NCI-H2107 treated with DMSO at 0.1 percent for 48 hours (cell line): ENCODE data around the gene OTUB1.
A peak's percentile ranks its signal among the peaks of the same experiment; 100 is the strongest.

ENCODE experiments used
- DNase-seq: peaks from one replicate; lab custom pipeline; 2025; ENCODE audit not compliant: unreplicated experiment; lab: John Stamatoyannopoulos, UW

OTUB1 gene

DNA sequence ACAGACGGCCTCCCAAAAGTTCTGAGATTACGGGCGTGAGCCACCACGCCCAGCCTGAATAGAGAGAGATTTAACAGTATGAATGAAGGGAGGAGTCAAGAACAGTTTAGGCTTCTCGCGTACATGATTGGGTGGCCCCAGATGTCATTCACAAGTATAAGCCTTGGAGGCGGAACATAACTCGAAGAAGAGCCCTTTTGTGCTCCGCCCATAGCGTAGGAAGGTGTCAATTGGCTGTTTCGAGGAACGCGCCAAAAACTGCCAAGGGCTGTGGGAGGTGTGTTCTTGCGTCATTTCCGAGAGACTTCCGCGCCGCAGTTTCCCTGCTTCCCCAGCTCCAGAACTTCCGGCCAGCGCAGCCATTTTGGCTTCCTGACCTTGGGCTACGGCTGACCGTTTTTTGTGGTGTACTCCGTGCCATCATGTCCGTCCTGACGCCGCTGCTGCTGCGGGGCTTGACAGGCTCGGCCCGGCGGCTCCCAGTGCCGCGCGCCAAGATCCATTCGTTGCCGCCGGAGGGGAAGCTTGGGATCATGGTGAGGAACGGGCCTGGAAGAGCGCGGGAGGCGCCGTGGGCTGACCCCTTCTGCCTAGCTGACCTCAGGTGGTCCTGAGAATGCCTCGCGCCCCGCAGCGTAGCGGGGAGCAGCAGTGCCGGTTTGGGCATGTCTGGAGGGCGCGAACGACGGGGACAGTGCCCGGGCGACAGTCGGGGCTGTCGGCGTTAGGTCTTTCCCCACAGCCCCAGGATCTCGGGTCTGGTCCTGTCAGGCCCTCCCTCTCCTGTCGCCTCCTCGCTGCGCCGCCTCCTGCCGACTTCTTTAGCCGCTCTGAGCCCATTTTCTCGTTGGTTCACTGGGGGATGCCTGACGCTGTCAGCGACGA lies 11.7 kb upstream of the OTUB1 start, which contains the start of gene COX8A:
Gene COX8A, plus strand, starts transcription at position 362 of the 885 bp plus-strand sequence. Its CDS starts 61 bp downstream, at position 423.
- DNase-seq = peak; percentile 99

DNA sequence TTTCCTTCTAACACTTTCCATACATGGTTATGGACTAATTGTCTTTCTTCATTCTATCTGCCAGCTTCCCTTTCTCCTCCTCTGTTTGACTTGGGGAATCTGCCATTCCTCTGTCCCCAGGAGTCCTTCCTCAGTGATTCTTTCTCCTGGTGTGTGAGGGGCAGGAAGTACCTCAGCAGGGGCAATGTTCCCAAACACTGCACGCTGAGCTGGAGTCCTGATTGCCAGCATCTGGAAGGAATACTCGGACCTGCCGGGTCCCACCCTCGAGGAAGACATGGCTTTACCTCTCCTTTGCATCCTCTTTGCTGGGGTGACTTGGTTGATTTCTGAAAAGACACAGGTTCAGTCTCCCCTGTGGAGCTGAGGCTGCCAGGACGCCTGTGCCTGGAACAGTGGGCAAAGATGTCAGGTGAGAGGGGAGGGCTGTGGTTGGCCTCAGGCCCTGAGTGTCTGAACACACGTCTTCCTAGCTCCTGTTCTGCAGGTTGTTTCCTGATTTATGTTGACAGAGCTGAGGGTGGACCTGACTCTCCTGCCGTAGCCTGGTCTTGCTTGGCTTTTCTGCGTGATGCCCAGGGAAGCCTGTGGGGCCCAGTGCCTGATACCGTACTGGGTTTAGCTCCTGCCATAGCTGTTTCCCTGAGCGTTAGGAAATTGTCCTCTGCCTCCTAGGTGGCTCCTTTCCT lies 7.5 kb upstream of the OTUB1 start:
- no peak for DNase-seq

DNA sequence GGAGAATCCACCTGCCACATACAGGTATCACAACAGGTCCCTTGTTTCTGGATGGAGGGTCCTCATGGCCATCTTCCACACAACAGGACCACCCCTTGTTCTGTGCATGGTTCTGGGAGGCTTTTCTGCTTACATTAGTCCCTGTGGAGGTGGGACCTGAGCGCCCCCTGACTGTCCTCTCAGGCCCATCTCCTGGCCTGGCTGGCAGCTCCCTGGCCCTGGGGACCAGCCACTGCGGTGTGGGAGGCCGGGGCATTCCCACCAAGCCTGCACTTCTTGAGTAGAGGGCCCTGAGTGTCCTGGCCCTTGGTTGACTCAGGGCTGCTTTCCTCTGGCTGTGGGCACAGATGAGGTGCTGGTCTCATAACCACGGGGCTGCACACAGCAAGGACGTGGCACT lies 6.8 kb upstream of the OTUB1 start:
- DNase-seq = no peak

DNA sequence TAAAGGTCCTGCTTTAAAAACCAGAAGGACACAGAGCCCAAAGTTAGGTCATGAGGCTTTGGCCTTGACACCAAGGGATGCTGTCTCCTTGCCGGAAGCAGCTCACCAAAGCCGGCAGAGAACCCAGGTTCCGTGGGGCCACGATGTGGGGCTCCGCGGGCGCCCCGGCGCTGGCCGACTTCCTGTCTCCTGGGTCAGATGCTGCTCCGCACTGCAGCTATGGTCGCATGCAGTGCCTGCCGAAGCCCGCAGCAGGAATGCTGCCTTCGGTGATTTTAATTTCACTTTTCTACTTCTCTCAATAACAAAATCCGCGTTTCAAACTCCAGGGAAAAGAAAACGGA lies 454 bp upstream of the OTUB1 start:
- no peak for DNase-seq

DNA sequence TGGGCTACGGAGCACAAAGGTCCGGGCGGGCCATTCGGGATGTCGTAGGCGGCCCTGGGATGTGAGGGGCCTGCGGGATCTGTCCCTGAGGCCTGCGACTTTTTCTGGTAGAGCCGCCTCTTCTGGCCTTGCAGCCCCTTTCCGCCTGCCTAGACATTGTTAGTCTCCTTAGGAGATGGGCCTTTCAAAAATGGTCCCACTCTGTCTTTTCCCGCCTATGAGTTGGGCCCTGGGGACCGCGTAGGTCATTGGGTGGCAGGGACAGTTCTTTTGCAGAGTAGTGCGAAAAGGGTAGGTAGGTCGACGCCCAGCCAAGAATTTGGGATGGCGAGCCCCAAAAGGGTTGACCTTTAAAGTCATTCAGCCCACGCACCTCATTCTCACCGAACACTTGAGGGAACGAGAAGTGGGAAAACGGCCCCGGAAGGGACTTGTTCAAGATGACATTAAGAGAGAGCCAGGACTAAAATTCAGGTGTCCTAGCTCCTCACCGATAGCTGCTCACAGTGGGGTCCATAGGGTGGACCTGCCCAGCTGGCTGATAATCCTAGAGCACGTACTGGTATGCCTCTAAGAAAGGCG lies 785 bp downstream of the OTUB1 start:
- no peak for DNase-seq

DNA sequence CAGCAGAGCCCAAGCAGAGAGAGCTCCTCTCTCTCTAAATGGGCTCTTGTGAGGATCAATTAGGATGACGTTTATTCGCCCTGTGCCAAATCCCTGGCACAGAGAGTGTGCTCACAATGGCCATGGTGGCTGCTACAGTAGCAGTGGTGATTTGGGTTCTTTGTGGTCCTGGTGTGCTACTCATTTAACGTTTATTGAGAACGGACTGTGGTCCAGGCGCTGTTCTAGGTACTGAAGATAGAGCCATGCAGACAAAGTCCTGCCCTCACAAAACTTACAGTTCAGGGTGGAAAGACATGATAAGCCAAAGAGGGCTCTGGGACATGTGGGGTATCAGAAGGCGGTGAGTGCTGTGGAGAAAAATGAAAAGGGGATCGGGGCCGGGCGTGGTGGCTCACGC lies 5.3 kb downstream of the OTUB1 start:
- no peak for DNase-seq

DNA sequence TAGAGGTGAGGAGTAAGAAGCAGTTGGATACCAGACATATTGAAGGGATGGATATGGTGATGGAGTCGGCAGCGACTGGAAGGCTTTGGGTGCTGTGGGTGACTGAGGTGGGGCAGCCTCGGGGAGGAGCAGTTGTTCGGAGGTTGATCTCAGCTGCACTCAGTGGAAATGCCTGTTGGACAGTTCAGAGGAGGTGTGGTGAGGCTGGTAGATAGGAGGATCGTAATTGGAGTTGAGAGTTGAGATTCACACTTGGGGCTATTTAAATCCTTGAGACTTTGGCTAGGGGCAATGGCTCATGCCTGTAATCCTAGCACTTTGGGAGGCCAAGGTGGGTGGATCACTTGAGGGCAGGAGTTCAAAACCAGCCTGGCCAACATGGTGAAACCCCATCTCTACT lies 6.9 kb downstream of the OTUB1 start:
- no peak for DNase-seq

DNA sequence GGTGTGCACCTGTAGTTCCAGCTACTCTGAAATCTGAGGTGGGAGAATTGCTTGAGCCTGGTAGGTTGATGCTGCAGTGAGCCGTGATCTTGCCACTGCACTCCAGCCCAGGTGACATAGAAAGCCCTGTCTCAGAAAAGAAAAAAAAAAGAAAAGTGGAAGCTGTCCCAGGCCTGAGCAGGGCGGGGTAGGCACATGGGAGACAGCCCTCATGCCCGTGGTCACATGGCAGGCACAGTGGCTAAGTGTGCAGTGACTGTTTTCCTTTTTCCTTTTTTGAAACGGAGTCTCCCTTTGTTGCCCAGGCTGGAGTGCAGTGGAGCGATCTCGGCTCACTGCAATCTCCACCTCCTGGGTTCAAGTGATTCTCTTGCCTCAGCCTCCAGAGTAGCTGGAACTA lies 7.8 kb downstream of the OTUB1 start:
- DNase-seq = no peak

DNA sequence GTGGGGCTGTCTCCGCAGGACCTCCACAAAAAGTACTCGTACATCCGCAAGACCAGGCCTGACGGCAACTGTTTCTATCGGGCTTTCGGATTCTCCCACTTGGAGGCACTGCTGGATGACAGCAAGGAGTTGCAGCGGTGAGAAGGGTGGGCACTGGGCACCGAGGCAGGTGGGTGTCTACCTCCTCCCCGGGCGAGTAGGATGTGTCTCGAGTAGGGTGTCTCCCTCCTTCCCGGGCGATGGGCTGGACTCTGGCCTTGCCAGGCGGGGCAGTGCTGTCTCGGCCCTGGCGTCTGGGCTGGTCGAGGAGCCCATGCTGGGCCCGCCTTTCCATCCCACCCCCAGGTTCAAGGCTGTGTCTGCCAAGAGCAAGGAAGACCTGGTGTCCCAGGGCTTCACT lies 10.3 kb downstream of the OTUB1 start:
- no peak for DNase-seq

DNA sequence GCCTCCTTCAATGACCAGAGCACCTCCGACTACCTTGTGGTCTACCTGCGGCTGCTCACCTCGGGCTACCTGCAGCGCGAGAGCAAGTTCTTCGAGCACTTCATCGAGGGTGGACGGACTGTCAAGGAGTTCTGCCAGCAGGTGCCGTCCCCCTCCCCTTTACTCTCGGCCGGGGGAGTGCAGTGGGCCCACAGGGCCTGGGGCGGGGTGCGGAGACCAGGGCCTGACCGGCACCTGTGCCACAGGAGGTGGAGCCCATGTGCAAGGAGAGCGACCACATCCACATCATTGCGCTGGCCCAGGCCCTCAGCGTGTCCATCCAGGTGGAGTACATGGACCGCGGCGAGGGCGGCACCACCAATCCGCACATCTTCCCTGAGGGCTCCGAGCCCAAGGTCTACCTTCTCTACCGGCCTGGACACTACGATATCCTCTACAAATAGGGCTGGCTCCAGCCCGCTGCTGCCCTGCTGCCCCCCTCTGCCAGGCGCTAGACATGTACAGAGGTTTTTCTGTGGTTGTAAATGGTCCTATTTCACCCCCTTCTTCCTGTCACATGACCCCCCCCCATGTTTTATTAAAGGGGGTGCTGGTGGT lies 11.0 kb downstream of the OTUB1 start:
- DNase-seq = no peak

DNA sequence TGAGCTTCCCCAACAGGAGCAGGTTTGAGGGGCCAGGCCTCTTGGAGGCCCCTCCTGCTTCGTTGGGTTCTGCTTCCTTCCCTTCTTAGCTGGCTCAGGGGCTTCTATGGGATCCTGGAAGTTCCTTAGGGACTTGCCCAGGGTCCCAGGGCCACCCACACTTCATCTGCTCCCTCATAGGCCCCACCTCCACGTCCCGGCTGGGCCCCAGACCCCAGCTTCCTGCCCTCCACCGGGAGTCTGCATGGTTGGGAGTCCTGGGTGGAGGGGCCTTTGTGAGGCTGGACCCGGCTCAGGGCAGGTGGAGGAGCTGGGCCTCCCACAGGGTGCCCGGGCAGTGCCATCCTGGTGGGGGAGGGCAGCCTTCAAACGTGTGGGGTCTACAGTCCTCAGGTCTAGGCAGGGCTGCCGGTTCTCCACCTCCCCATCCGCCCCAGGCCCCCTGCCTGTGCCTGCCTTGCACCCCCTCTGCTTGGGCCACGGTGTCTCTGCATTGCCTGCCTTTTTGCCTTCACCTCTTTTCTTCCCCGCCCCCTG lies 11.6 kb downstream of the OTUB1 start:
- no peak for DNase-seq

DNA sequence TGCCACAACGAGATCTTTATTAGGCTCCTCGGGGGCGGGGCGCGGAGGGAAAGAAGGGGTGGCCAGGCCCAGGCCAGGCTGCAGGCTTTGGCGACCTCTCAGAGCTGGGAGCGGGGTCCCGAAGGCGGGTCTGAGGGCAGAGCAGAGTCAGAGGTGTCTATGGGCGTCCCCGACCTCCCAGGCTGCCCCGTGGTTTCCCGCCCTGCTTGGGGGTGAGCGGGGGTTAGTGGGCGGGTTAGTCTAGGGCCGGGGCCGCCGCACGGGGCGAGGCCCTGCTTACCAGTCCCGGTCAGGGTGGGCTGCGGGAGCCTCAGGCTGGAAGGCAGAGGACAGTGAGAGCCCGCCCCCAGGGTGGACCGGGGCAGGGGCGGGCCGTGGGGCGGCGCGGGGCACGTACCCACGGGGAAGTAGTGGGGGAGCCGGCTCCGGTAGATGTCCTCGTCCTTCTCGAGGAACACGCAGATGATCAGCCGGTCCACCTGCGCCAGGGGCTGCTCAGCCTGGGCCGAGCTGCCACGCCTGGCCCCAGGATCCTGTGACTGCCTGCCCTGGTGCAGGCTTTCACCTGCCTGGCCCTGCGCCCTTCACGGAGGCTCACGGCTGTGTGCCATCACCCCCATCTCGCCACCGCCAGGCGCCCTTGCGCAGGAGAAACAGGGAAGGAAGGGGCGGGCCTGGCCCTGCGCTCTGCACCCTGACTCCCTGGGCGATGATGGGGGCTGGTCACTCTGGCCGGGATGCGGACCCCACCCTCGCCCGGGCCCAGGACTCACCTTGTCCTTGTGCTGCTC lies 12.5 kb downstream of the OTUB1 start:
- DNase-seq = no peak

DNA sequence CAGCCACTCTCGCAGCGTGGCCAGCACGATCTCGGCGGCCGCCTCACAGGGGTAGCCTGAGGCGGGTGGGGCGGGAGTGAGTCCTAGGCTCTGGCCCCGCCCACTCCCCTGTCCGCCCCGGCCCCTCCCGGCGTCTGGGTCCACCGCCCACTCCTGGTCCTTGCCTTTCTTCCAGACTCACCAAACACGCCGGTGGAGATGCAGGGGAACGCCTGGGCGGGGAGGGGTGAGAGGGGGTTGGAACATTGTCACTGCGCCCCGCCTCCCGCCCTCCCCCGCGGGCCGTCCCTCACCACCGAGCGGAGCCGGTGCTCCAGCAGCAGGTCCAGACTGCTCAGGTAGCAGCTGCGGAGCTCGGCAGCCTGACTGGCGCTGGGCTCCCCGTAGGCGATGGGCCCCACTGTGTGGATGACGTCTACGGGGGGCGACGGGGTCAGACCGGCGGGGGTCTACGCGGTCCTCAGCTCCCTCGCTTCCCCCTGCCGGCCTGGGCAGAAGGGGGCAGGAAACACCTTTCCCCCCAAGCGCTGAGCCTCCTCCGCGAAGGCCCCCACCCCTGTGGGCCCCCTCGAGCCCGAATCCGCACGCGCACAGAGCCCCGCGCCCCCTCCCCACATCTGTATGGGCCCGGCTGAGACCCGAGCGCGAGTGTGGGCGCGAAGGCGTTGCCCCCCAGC lies 13.2 kb downstream of the OTUB1 start:
- no peak for DNase-seq

DNA sequence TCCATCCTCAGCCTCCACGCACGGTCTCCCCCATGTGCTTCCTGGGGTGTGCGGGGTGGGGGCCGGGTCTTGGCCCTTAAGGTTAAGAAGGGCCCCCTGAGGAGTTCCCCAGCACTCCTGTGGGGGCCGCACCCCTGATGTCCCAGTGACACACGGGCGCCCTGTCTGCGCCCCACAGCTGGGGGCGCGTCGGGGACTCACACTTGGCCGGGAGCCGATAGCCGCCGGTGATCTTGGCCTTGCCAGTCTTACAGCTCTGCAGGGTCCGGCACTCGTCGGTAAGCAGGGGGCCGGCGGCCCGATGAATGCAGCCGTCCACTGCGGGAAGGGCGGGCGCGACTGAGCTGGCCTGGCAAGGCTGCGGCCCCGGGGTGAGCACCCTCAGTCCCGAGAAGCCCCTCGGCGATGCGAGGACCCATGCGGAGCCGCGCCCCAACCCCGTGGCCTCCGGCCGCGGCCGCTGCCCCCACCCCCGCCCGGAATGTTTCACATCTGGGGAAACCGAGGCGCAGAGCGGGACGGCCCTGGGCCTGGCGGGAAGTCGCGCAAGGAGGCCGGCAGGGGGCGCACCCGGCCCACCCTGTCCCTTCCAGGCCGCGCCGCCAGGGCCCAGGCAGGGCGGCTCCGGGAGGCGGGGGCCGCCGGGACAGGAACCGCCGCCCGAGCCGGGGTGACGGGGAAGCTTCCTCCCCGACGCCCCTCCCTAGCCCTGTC lies 13.9 kb downstream of the OTUB1 start:
- no peak for DNase-seq

DNA sequence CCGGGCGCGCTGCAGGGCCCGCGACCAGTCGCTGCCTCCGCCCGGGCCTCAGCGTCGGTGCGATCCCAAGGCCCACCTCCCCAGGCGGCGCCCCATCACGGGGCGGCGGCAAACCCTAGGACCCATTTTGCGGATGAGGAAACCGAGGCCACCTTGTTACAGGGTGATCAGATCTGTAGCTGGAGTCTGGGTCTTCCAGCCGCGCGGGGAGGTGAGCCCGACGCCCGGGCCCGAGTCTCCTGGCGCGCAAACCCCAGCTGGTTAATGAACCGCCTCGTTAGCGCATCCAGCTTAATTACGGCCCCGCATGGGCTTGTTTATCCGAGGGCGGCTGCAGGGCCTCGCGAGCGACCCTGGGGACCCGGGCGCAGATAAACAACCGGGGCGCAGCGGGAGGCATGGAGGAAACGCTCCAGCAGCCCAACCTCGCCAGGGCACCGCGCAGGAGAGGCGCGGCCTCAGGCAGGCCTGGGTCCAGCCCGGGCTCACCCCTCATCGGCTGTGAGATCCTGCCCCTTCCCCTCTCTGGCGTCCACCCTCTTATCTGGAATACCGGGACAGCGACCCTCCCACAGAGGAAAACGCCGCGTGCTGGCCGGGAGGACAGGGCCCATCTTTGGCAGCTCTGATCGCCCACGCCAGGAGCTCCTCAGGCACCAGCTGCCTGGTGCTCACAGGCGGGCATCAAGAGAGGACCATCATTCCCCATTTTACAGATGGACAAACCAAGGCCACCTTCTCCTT lies 14.7 kb downstream of the OTUB1 start:
- DNase-seq = no peak

DNA sequence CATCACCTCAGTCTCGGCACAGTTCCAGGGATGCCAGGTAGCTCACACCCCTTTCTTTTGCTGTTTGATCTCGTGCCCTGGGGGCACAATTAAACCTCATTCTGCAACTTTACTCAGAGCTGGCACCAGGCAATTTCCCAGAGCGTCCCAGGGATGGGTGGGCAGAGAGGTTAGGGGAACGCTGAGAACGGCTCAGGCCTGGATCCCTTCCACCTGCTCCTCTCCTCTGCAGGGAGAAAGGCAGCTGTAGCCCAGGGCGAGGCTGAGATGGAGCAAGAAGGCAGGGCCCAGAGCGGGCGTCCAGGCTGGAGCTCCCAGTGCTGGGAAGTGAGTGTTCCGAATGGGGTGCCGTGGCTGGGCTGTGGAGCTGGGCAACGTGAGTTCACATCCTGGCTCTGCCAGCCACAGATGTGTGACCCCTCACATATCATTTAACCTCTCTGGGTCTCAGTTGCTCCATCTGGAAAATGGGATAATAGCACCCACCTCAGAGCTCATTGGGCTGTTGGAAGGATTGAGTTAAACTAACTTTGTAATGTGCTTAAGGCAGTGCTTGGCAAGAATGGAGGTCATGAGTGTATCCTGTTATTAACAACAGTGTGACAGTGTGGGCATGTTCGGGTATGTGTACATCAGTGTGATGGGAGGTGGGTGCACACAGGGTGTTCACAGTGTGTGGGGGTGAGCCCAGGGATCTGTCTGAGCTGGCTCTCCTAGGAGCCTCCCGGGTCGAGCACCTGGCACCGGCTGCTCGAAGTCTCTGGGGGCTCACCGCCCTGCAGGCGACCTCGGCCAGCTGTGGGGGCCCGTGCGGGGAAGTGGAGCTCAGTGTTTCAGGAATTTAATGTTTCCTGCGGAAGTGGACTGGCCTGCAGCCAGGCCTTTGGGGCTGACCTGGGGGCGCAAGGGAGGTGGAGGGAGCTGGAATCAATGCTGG lies 15.5 kb downstream of the OTUB1 start:
- DNase-seq = no peak

DNA sequence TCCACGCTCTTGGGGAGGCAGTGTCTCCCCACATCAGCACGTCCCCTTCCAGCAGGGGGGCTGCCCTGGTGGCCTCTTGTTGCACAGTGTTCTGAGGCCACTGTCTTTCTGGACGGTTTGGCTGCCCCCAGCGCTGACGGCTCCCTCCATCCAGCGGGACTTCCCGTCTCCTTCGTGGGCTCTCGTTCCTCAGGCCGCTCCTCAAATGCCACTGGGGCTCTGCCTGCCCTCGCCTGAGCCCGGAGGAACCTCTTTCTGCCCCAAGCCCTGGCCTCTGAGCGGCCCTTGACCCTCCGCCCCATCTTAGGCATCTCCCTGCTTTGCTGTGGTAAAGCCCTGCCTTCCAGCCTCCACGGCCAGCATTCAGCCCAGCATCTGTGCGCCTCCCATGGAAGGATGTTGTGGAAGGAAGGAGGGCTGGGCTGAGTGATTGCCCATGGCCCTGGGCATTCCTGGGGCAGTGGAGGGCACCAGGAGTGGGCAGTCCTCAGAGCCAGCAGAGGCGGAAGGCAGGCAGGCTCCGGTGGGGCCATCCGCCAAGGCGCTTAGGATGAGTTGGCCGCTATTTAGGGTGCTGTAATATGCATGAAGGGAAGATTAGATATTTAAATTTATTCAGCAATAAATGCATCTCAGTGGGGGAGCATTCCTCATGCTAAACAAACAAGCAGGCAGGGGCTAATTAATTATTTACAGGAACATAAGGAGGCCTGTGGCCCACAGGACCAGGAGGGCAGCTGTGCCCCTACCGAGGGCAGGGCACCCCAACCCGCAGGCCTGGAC lies 17.8 kb downstream of the OTUB1 start:
- DNase-seq = no peak
